HEK293 (cell line): ENCODE measurements around the gene TTLL9.

Source experiments
- REST ChIP-seq: fragments of 450-650 bp; formaldehyde crosslinking; IDR thresholded peaks from 2 replicates; pipeline ENCODE4 v1.5.1; 2016; ENCODE audit warnings: missing biosample characterization, missing genetic modification characterization
- ZNF114 ChIP-seq: fragments of 450-650 bp; formaldehyde crosslinking; IDR thresholded peaks from 2 replicates; pipeline ENCODE4 v1.5.0; 2017; ENCODE audit warnings: missing biosample characterization, missing genetic modification characterization
- TF ChIP-seq, protein P1 (sequence below): fragments of 450-650 bp; formaldehyde crosslinking; IDR thresholded peaks from 2 replicates; pipeline ENCODE4 v1.5.1; 2016; ENCODE audit warnings: missing biosample characterization, missing genetic modification characterization

GRCh38 chr20:31916708-31917107, 46.3 kb downstream of the TTLL9 start:
- TF ChIP-seq, protein P1, sequence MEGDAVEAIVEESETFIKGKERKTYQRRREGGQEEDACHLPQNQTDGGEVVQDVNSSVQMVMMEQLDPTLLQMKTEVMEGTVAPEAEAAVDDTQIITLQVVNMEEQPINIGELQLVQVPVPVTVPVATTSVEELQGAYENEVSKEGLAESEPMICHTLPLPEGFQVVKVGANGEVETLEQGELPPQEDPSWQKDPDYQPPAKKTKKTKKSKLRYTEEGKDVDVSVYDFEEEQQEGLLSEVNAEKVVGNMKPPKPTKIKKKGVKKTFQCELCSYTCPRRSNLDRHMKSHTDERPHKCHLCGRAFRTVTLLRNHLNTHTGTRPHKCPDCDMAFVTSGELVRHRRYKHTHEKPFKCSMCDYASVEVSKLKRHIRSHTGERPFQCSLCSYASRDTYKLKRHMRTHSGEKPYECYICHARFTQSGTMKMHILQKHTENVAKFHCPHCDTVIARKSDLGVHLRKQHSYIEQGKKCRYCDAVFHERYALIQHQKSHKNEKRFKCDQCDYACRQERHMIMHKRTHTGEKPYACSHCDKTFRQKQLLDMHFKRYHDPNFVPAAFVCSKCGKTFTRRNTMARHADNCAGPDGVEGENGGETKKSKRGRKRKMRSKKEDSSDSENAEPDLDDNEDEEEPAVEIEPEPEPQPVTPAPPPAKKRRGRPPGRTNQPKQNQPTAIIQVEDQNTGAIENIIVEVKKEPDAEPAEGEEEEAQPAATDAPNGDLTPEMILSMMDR: no peak
- TF ChIP-seq REST (no peak), ZNF114 (no peak)
